Smooth muscle cell (in vitro differentiated cells): ENCODE data around the gene LRP10. TPM values are rescaled to one million over a fixed set of nuclear protein-coding genes. Genes with fewer than 3 reads are reported as not detected.
A peak's percentile ranks its signal among the peaks of the same experiment; 100 is the strongest.

Experiments
- DNase-seq: peaks from one replicate; lab custom pipeline; 2025; ENCODE audit not compliant: unreplicated experiment; lab: John Stamatoyannopoulos, UW
- H2AFZ ChIP-seq: fragments of 200-600 bp; sonication (generic); 2 replicates; pipeline ENCODE4 v1.6.0; 2016; ENCODE audit warnings: antibody characterized with exemption, low read depth, mild to moderate bottlenecking
- H3F3A ChIP-seq: fragments of 200-600 bp; sonication (generic); 2 replicates; pipeline ENCODE4 v1.6.0; 2017; ENCODE audit warnings: antibody characterized with exemption, low read depth
- H3K27ac ChIP-seq: fragments of 200-600 bp; sonication (generic); 2 replicates; pipeline ENCODE4 v1.5.1; 2016; ENCODE audit warnings: low read depth, mild to moderate bottlenecking
- H3K27me3 ChIP-seq: fragments of 200-600 bp; sonication (generic); 2 replicates; pipeline ENCODE4 v1.6.1; 2016; ENCODE audit warnings: low read depth, mild to moderate bottlenecking
- H3K36me3 ChIP-seq: fragments of 200-600 bp; sonication (generic); 2 replicates; pipeline ENCODE4 v1.5.1; 2016; ENCODE audit warnings: low read depth
- H3K4me1 ChIP-seq: fragments of 200-600 bp; sonication (generic); 2 replicates; pipeline ENCODE4 v1.5.1; 2016; ENCODE audit warnings: low read depth
- H3K4me2 ChIP-seq: fragments of 200-600 bp; sonication (generic); 2 replicates; pipeline ENCODE4 v1.6.0; 2016; ENCODE audit warnings: mild to moderate bottlenecking
- H3K4me3 ChIP-seq: fragments of 200-600 bp; sonication (generic); 2 replicates; pipeline ENCODE4 v1.5.1; 2016; ENCODE audit warnings: mild to moderate bottlenecking
- H3K79me2 ChIP-seq: fragments of 200-600 bp; sonication (generic); 2 replicates; pipeline ENCODE4 v1.6.0; 2016; ENCODE audit warnings: low read depth, mild to moderate bottlenecking
- H3K9ac ChIP-seq: fragments of 200-600 bp; sonication (generic); 2 replicates; pipeline ENCODE4 v1.6.0; 2016; ENCODE audit warnings: low read depth
- H3K9me3 ChIP-seq: fragments of 200-600 bp; sonication (generic); replicated peaks from 2 replicates; pipeline ENCODE4 v1.5.1; 2016; ENCODE audit warnings: low read depth
- H4K20me1 ChIP-seq: fragments of 200-600 bp; sonication (generic); 2 replicates; pipeline ENCODE4 v1.6.0; 2016; ENCODE audit warnings: low read depth
- CTCF ChIP-seq: fragments of 200-600 bp; sonication (generic); IDR thresholded peaks from 2 replicates; pipeline ENCODE4 v1.5.1; 2017; ENCODE audit warnings: borderline replicate concordance, mild to moderate bottlenecking, antibody characterized with exemption; ENCODE audit not compliant: insufficient read depth, poor library complexity, severe bottlenecking
- WGBS: methylation state at CpG from one replicate; pipeline ENCODE4 v1.1.7; 2016; ENCODE audit warnings: low lambda C conversion rate; 5-methylcytosine and 5-hydroxymethylcytosine counted together
- polyA plus RNA-seq: library from polyadenylated mRNA; unstranded; fragments of >200 nt; fragmentation: Nextera tagmentation; extraction: Ambion mirVana; gene quantifications from 2 replicates; pipeline ENCODE4 v1.2.1, GENCODE V29; 2016
- total RNA-seq: library from RNA; depleted of rRNA; stranded (reverse); fragments of >200 nt; gene quantifications from 2 replicates; pipeline ENCODE4 v1.2.3, GENCODE V29; 2014

LRP10 gene
- total and polyA plus RNA-seq, 2 experiments from 2014 or later: 38.8 to 87.1 TPM

GRCh38 chr14:22835505-22835904 is 36.0 kb upstream of the LRP10 start:
- Histone ChIP-seq H3F3A (peaks cover 31% of the 10 kb centered on the region), H3K27me3 (no peaks in the 10 kb centered on the region), H4K20me1 (peaks cover 23% of the 10 kb centered on the region), H3K4me1 (peaks cover 7% of the 10 kb centered on the region), H3K9ac (no peak overlapping the region), H3K79me2 (peaks cover 45% of the 10 kb centered on the region), H2AFZ (no peak overlapping the region), H3K27ac (peak overlapping the region; percentile 87), H3K4me2 (peak overlapping the region; percentile 95), H3K9me3 (no peaks in the 10 kb centered on the region), H3K4me3 (no peak overlapping the region), H3K36me3 (no peaks in the 10 kb centered on the region)
- TF ChIP-seq CTCF: no peak
- 84% methylated on average over 3 of the region's 3 CpGs for WGBS
- DNase-seq: no peak

- no peaks in the 10 kb centered on the region for H3K9me3 ChIP-seq
- H3K79me2 ChIP-seq: peaks cover 51% of the 10 kb centered on the region
- H3K9ac ChIP-seq: peak within 1 kb of the TSS; percentile 96
- H2AFZ ChIP-seq: peak within 1 kb of the TSS; percentile 49
- H3F3A ChIP-seq: peaks cover 31% of the 10 kb centered on the region
- H3K4me2 ChIP-seq: peak within 1 kb of the TSS; percentile 95
- H3K4me1 ChIP-seq: peaks cover 4% of the 10 kb centered on the region
- no peaks in the 10 kb centered on the region for H3K36me3 ChIP-seq
- peak; percentile 26 for TF ChIP-seq CTCF
- peak; percentile 26 for DNase-seq
- no peaks in the 10 kb centered on the region for H3K27me3 ChIP-seq
- peaks cover 33% of the 10 kb centered on the region for H4K20me1 ChIP-seq
- peak within 1 kb of the TSS; percentile 87 for H3K27ac ChIP-seq
- WGBS: under 1% methylated on average over 38 of the region's 46 CpGs
- peak within 1 kb of the TSS; percentile 71 for H3K4me3 ChIP-seq
Measured at GRCh38 chr14:22836301-22837113, 35.0 kb upstream of the LRP10 start, which contains the start of gene MMP14. MMP14 (plus strand) TSS chr14:22836585; CDS start chr14:22836818, 233 bp downstream.

GRCh38 chr14:22837114-22837749 is 34.3 kb upstream of the LRP10 start:
- H3K27ac ChIP-seq: peak overlapping the region; percentile 87
- DNase-seq: no peak
- under 1% methylated on average over 52 of the region's 57 CpGs for WGBS
- no peaks in the 10 kb centered on the region for H3K36me3 ChIP-seq
- H3K4me1 ChIP-seq: peaks cover 4% of the 10 kb centered on the region
- peak overlapping the region; percentile 95 for H3K4me2 ChIP-seq
- peaks cover 31% of the 10 kb centered on the region for H3F3A ChIP-seq
- H3K27me3 ChIP-seq: no peaks in the 10 kb centered on the region
- peaks cover 40% of the 10 kb centered on the region for H4K20me1 ChIP-seq
- peak overlapping the region; percentile 32 for H2AFZ ChIP-seq
- peak overlapping the region; percentile 96 for H3K9ac ChIP-seq
- no peak for TF ChIP-seq CTCF
- peaks cover 58% of the 10 kb centered on the region for H3K79me2 ChIP-seq
- H3K4me3 ChIP-seq: peak overlapping the region; percentile 71
- no peaks in the 10 kb centered on the region for H3K9me3 ChIP-seq
